ENCODE results near the gene COQ8A. TPM values are rescaled to one million over a fixed set of nuclear protein-coding genes. Genes with fewer than 3 reads are reported as not detected.

The COQ8A gene
- polyA plus RNA-seq, 1 donor from 2014 or later: 13.2 TPM

GRCh38 chr1:226891346-226891745, 48.7 kb upstream of the COQ8A start:
- Histone ChIP-seq H3K9ac (ENCODE audit: low read length) (no peak overlapping the region), H3K79me2 (replicated peaks; ENCODE audit: insufficient read depth, low read length) (no peaks in the 10 kb centered on the region)

GRCh38 chr1:226891846-226892523, 48.1 kb upstream of the COQ8A start:
- Histone ChIP-seq H3K9me2 (ENCODE audit: insufficient read depth, low read length) (no peaks in the 10 kb centered on the region), H3K9me3 (ENCODE audit: low read length) (no peaks in the 10 kb centered on the region), H3K4me3 (ENCODE audit: low read length) (no peak overlapping the region), H2AFZ (ENCODE audit: low read depth, low read length) (no peak overlapping the region), H3K27me3 (ENCODE audit: insufficient read depth, low read depth, low read length) (no peaks in the 10 kb centered on the region), H3K36me3 (ENCODE audit: insufficient read depth, low read length) (no peaks in the 10 kb centered on the region), H4K20me1 (ENCODE audit: insufficient read depth) (no peaks in the 10 kb centered on the region), H3K79me2 (replicated peaks; ENCODE audit: insufficient read depth, low read length) (no peaks in the 10 kb centered on the region), H3K4me2 (ENCODE audit: low read length) (no peak overlapping the region), H3F3A (ENCODE audit: insufficient read depth, low read length, poor library complexity, severe bottlenecking) (no peaks in the 10 kb centered on the region), H3K27ac (ENCODE audit: low read length) (no peak overlapping the region), H3K9ac (ENCODE audit: low read length) (no peak overlapping the region)
- TF ChIP-seq TAF1 (IDR thresholded peaks at IDR 0.05; ENCODE audit: low read depth) (no peak), RAD21 (conservative IDR thresholded peaks at IDR 0.05) (no peak), MXI1 (conservative IDR thresholded peaks at IDR 0.05; ENCODE audit: poor library complexity, severe bottlenecking) (no peak), EP300 (conservative IDR thresholded peaks at IDR 0.05; ENCODE audit: poor library complexity, severe bottlenecking) (no peak), EZH2 (IDR thresholded peaks at IDR 0.05; ENCODE audit: borderline replicate concordance, insufficient read depth, low read length, poor library complexity, severe bottlenecking) (no peak), POLR2AphosphoS5 (IDR thresholded peaks at IDR 0.05) (no peak), CTCF (IDR thresholded peaks at IDR 0.05; ENCODE audit: poor library complexity, severe bottlenecking) (no peak)

More at GRCh38 chr1:226891346-226891745, 48.7 kb upstream of the COQ8A start:
- Histone ChIP-seq H2AFZ (ENCODE audit: low read depth, low read length) (no peak overlapping the region), H4K20me1 (ENCODE audit: insufficient read depth) (no peaks in the 10 kb centered on the region), H3K36me3 (ENCODE audit: insufficient read depth, low read length) (no peaks in the 10 kb centered on the region), H3K4me3 (ENCODE audit: low read length) (no peak overlapping the region), H3K4me2 (ENCODE audit: low read length) (no peak overlapping the region), H3K9me3 (ENCODE audit: low read length) (no peaks in the 10 kb centered on the region), H3K27ac (ENCODE audit: low read length) (no peak overlapping the region), H3K27me3 (ENCODE audit: insufficient read depth, low read depth, low read length) (no peaks in the 10 kb centered on the region), H3F3A (ENCODE audit: insufficient read depth, low read length, poor library complexity, severe bottlenecking) (no peaks in the 10 kb centered on the region), H3K9me2 (ENCODE audit: insufficient read depth, low read length) (no peaks in the 10 kb centered on the region)
- TF ChIP-seq REST (IDR thresholded peaks at IDR 0.05; ENCODE audit: borderline replicate concordance) (no peak), CTCF (IDR thresholded peaks at IDR 0.05; ENCODE audit: poor library complexity, severe bottlenecking) (no peak), EZH2 (IDR thresholded peaks at IDR 0.05; ENCODE audit: borderline replicate concordance, insufficient read depth, low read length, poor library complexity, severe bottlenecking) (no peak), RAD21 (conservative IDR thresholded peaks at IDR 0.05) (no peak), POLR2AphosphoS5 (IDR thresholded peaks at IDR 0.05) (no peak), TAF1 (IDR thresholded peaks at IDR 0.05; ENCODE audit: low read depth) (no peak), SMC3 (conservative IDR thresholded peaks at IDR 0.05; ENCODE audit: poor library complexity) (no peak), EP300 (conservative IDR thresholded peaks at IDR 0.05; ENCODE audit: poor library complexity, severe bottlenecking) (no peak), MXI1 (conservative IDR thresholded peaks at IDR 0.05; ENCODE audit: poor library complexity, severe bottlenecking) (no peak)

All from neural cell (in vitro differentiated cells).